ENCODE results near the gene CNDP2. TPM values are rescaled to one million over a fixed set of nuclear protein-coding genes. Genes with fewer than 3 reads are reported as not detected.

Gene CNDP2
- total and polyA plus RNA-seq, 2 donors (not counting 1 experiment from before 2014, with no cell fraction given): 121 to 182 TPM

GRCh38 chr18:74457043-74457724, 39.0 kb upstream of the CNDP2 start, which contains the start of gene DIPK1C:
TSS of gene DIPK1C (minus strand) at chr18:74457308. CDS start at chr18:74457259, 49 bp downstream.
- ChIA-PET CTCF (no interaction called here), POLR2A (no interaction called here)
- Histone ChIP-seq H2AFZ (ENCODE audit: insufficient read depth, low read depth, low read length, poor library complexity, severe bottlenecking) (no peak within 1 kb of the TSS), H3K36me3 (replicated peaks in 1 of 2; ENCODE audit: control extremely low read depth in 1 of 2, control insufficient read depth in 1 of 2, extremely low read depth in 1 of 2, insufficient read depth in 2 of 2, low read length in 1 of 2) (no peaks in the 10 kb centered on the region), H3K4me2 (replicated peaks; ENCODE audit: low read depth, low read length, poor library complexity, severe bottlenecking) (peak within 1 kb of the TSS; percentile 47), H4K20me1 (ENCODE audit: control insufficient read depth, insufficient read depth, low read length, poor library complexity, severe bottlenecking) (no peaks in the 10 kb centered on the region), H3K4me3 (ENCODE audit: control extremely low read depth in 1 of 5, extremely low read depth in 1 of 5, insufficient read depth in 1 of 5, low read depth in 2 of 5, low read length in 4 of 5) (no peak within 1 kb of the TSS), H3K79me2 (ENCODE audit: control insufficient read depth, insufficient read depth, low read length) (no peaks in the 10 kb centered on the region), H3K9me3 (ENCODE audit: control extremely low read depth in 1 of 3, control insufficient read depth in 2 of 3, insufficient read depth in 1 of 3, low read length in 2 of 3) (no peaks in the 10 kb centered on the region), H3K4me1 (ENCODE audit: control insufficient read depth in 2 of 2, insufficient read depth in 2 of 2, low read length in 2 of 2) (peaks cover 7 to 9% of the 10 kb centered on the region in 2 donors), H3K27me3 (replicated peaks in 1 of 4; ENCODE audit: control extremely low read depth in 1 of 4, control insufficient read depth in 3 of 4, insufficient read depth in 4 of 4, low read length in 3 of 4) (peaks cover 0 to 52% (median 6%) of the 10 kb centered on the region in 4 experiments), H3K9ac (ENCODE audit: low read length) (no peak within 1 kb of the TSS), H3K27ac (ENCODE audit: low read length in 2 of 2) (no peak within 1 kb of the TSS)
- 3% methylated on average over 55 of the region's 76 CpGs for WGBS (ENCODE audit: insufficient coverage)
- peaks cover 37% of the 10 kb centered on the region for H3K27me3 Mint-ChIP-seq
- H3K27ac Mint-ChIP-seq: no peak within 1 kb of the TSS
- intact Hi-C loops (cut with micrococcal nuclease): no loop called here
- ATAC-seq (ENCODE audit: low read depth) (no peak), DNase-seq (no peak)
- TF ChIP-seq EZH2 (IDR thresholded peaks at IDR 0.05; ENCODE audit: borderline replicate concordance, insufficient read depth, low read depth, low read length, poor library complexity, severe bottlenecking): no peak
- TF ChIP-seq CTCF (IDR thresholded peaks at IDR 0.05): no peak
- peak within 1 kb of the TSS; percentile 50 for H3K4me3 Mint-ChIP-seq
- no peaks in the 10 kb centered on the region for H3K9me3 Mint-ChIP-seq (ENCODE audit: insufficient read depth)
- H3K4me1 Mint-ChIP-seq: peaks cover 7% of the 10 kb centered on the region

GRCh38 chr18:74457725-74458421, 38.3 kb upstream of the CNDP2 start:
- Mint-ChIP-seq H3K4me1 (peaks cover 7% of the 10 kb centered on the region), H3K27ac (no peak overlapping the region), H3K27me3 (peaks cover 35% of the 10 kb centered on the region), H3K9me3 (ENCODE audit: insufficient read depth) (no peaks in the 10 kb centered on the region), H3K4me3 (peak overlapping the region; percentile 50)
- Histone ChIP-seq H3K36me3 (replicated peaks in 1 of 2; ENCODE audit: control extremely low read depth in 1 of 2, control insufficient read depth in 1 of 2, extremely low read depth in 1 of 2, insufficient read depth in 2 of 2, low read length in 1 of 2) (no peaks in the 10 kb centered on the region), H3K27ac (ENCODE audit: low read length in 2 of 2) (no peak overlapping the region), H3K4me3 (ENCODE audit: control extremely low read depth in 1 of 5, extremely low read depth in 1 of 5, insufficient read depth in 1 of 5, low read depth in 2 of 5, low read length in 4 of 5) (no peak overlapping the region), H3K79me2 (ENCODE audit: control insufficient read depth, insufficient read depth, low read length) (no peaks in the 10 kb centered on the region), H2AFZ (ENCODE audit: insufficient read depth, low read depth, low read length, poor library complexity, severe bottlenecking) (no peak overlapping the region), H3K9ac (ENCODE audit: low read length) (no peak overlapping the region), H3K9me3 (ENCODE audit: control extremely low read depth in 1 of 3, control insufficient read depth in 2 of 3, insufficient read depth in 1 of 3, low read length in 2 of 3) (no peaks in the 10 kb centered on the region), H3K4me2 (replicated peaks; ENCODE audit: low read depth, low read length, poor library complexity, severe bottlenecking) (no peak overlapping the region), H3K27me3 (replicated peaks in 1 of 4; ENCODE audit: control extremely low read depth in 1 of 4, control insufficient read depth in 3 of 4, insufficient read depth in 4 of 4, low read length in 3 of 4) (peaks cover 0 to 52% (median 6%) of the 10 kb centered on the region in 4 experiments), H3K4me1 (ENCODE audit: control insufficient read depth in 2 of 2, insufficient read depth in 2 of 2, low read length in 2 of 2) (peaks cover 7 to 9% of the 10 kb centered on the region in 2 donors), H4K20me1 (ENCODE audit: control insufficient read depth, insufficient read depth, low read length, poor library complexity, severe bottlenecking) (no peaks in the 10 kb centered on the region)
- CTCF ChIA-PET: no interaction called here
- no peak for DNase-seq
- POLR2A ChIA-PET: no interaction called here
- intact Hi-C loops (cut with micrococcal nuclease): no loop called here
- no peak for TF ChIP-seq CTCF (IDR thresholded peaks at IDR 0.05)
- TF ChIP-seq EZH2 (IDR thresholded peaks at IDR 0.05; ENCODE audit: borderline replicate concordance, insufficient read depth, low read depth, low read length, poor library complexity, severe bottlenecking): no peak
- no peak for ATAC-seq (ENCODE audit: low read depth)
- 52% methylated on average over 26 of the region's 34 CpGs for WGBS (ENCODE audit: insufficient coverage)

All from B cell (primary cell).